ENCODE data around the gene ELMO1.

Gene ELMO1

DNA sequence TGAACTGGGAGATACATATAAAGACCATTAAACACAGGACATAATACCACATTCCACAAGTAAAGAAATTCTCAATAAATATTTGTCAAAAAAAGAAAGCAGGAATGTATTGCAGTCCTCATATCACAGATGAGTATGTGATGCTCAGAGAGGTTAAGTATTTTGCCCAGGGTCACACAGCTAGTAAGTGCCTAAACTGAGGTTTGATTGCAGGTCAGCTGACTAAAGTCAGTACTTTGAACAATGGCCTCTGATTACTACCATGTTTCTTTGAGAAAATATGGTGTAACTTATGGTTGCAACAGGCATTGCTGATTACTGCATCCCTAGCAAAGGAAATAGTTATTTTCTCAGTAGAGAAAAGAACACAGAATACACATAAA, 267.1 kb downstream of the ELMO1 start:
- Histone ChIP-seq H3K4me2 (ENCODE audit: insufficient read depth, low read length) (no peak overlapping the region), H2AFZ (ENCODE audit: low read depth, low read length) (no peak overlapping the region), H4K20me1 (ENCODE audit: insufficient read depth, low read length) (no peaks in the 10 kb centered on the region), H3K27me3 (ENCODE audit: insufficient read depth, low read length, poor library complexity) (no peaks in the 10 kb centered on the region), H3K4me3 (ENCODE audit: low read depth in 1 of 2, low read length in 2 of 2) (no peak overlapping the region), H3K79me2 (ENCODE audit: insufficient read depth, low read length) (no peaks in the 10 kb centered on the region), H3K9me3 (ENCODE audit: insufficient read depth, low read length, severe bottlenecking) (no peaks in the 10 kb centered on the region), H3K36me3 (ENCODE audit: insufficient read depth, low read length) (peaks cover 4% of the 10 kb centered on the region; the same call in 1 of the 2 replicates), H3K9ac (ENCODE audit: low read depth, low read length) (no peak overlapping the region), H3K4me1 (ENCODE audit: insufficient read depth, low read length) (no peaks in the 10 kb centered on the region), H3K27ac (ENCODE audit: low read length) (0 out of 2 replicates have a peak overlapping the region, but pooled peaks have one; percentile 10)
- no peak for ATAC-seq (ENCODE audit: insufficient read depth, low read depth)
- TF ChIP-seq, protein P1, sequence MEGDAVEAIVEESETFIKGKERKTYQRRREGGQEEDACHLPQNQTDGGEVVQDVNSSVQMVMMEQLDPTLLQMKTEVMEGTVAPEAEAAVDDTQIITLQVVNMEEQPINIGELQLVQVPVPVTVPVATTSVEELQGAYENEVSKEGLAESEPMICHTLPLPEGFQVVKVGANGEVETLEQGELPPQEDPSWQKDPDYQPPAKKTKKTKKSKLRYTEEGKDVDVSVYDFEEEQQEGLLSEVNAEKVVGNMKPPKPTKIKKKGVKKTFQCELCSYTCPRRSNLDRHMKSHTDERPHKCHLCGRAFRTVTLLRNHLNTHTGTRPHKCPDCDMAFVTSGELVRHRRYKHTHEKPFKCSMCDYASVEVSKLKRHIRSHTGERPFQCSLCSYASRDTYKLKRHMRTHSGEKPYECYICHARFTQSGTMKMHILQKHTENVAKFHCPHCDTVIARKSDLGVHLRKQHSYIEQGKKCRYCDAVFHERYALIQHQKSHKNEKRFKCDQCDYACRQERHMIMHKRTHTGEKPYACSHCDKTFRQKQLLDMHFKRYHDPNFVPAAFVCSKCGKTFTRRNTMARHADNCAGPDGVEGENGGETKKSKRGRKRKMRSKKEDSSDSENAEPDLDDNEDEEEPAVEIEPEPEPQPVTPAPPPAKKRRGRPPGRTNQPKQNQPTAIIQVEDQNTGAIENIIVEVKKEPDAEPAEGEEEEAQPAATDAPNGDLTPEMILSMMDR (IDR thresholded peaks at IDR 0.05; ENCODE audit: borderline replicate concordance, extremely low read depth, low read length, poor library complexity, severe bottlenecking) = no peak
- TF ChIP-seq EZH2 (IDR thresholded peaks at IDR 0.05; ENCODE audit: borderline replicate concordance, low read depth, low read length, severe bottlenecking) = no peak
- no peak for DNase-seq

DNA sequence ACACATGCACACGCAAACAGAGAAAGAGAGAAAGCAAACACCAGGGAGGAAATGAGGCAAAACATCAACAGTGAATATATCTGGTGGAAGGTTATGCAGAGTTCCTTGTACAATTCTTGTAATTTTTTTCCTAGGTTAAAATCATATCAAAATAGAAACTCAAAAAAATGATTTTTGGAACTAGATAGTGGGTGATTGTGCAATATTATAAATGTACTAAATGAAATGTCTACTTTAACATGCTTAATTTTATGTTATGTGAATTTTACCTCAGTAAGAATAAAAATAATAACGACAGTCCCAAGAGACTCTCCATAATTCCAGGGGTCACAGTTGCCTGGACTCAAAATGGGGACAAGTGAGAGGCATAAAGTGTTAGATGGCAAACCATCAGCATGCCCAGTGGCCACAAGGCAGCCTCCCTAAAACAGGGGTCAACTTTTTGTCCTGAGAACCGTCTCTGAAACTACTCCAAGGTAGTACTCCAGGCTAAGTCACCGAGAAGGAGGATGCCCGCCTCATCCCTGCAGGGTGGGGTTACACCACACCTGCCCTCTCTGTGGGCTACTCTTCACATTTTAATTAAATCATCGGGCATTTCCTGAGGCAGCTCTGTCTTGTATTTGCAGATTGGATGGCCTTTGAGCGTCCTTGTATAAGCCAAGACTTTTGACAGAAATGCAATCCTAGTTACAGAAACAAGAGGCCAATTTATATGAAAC, 267.7 kb downstream of the ELMO1 start:
- Histone ChIP-seq H3K79me2 (ENCODE audit: insufficient read depth, low read length) (no peaks in the 10 kb centered on the region), H3K9me3 (ENCODE audit: insufficient read depth, low read length, severe bottlenecking) (no peaks in the 10 kb centered on the region), H3K4me2 (ENCODE audit: insufficient read depth, low read length) (no peak overlapping the region), H3K9ac (ENCODE audit: low read depth, low read length) (no peak overlapping the region), H3K27ac (ENCODE audit: low read length) (no peak overlapping the region), H3K4me1 (ENCODE audit: insufficient read depth, low read length) (peaks cover 4% of the 10 kb centered on the region; the same call in 1 of the 2 replicates), H3K27me3 (ENCODE audit: insufficient read depth, low read length, poor library complexity) (no peaks in the 10 kb centered on the region), H3K36me3 (ENCODE audit: insufficient read depth, low read length) (peaks cover 4% of the 10 kb centered on the region; the same call in 1 of the 2 replicates), H3K4me3 (ENCODE audit: low read depth in 1 of 2, low read length in 2 of 2) (no peak overlapping the region), H4K20me1 (ENCODE audit: insufficient read depth, low read length) (no peaks in the 10 kb centered on the region), H2AFZ (ENCODE audit: low read depth, low read length) (no peak overlapping the region)
- DNase-seq = no peak
- TF ChIP-seq, protein P1 (IDR thresholded peaks at IDR 0.05; ENCODE audit: borderline replicate concordance, extremely low read depth, low read length, poor library complexity, severe bottlenecking) = no peak
- no peak for TF ChIP-seq EZH2 (IDR thresholded peaks at IDR 0.05; ENCODE audit: borderline replicate concordance, low read depth, low read length, severe bottlenecking)
- no peak for ATAC-seq (ENCODE audit: insufficient read depth, low read depth)

DNA sequence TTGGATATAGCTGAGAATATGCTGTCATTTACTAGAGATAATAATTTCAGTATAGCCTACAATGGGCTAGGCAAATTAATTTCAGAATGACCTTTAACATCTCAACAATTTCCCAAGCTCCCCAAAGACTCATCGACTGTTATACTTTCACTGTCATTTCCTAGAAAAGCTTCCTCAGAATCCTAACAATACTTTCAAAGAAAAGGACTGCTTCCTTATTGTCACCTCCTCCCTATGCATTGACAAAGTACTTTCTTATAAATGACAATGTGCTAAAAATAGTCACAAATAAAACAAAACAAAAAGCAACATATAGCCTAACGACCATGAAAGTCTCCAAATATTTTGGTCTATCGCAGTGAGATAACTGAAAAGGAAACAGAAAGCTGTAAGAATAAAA, 272.6 kb downstream of the ELMO1 start:
- ATAC-seq (ENCODE audit: insufficient read depth, low read depth) = no peak
- TF ChIP-seq, protein P1 (IDR thresholded peaks at IDR 0.05; ENCODE audit: borderline replicate concordance, extremely low read depth, low read length, poor library complexity, severe bottlenecking) = no peak
- TF ChIP-seq EZH2 (IDR thresholded peaks at IDR 0.05; ENCODE audit: borderline replicate concordance, low read depth, low read length, severe bottlenecking) = no peak
- no peak overlapping the region for H3K4me3 ChIP-seq (ENCODE audit: low read depth in 1 of 2, low read length in 2 of 2)

More for the DNA sequence above, 272.6 kb downstream of the ELMO1 start:
- Histone ChIP-seq H3K79me2 (ENCODE audit: insufficient read depth, low read length) (no peaks in the 10 kb centered on the region), H3K9me3 (ENCODE audit: insufficient read depth, low read length, severe bottlenecking) (no peaks in the 10 kb centered on the region), H3K27me3 (ENCODE audit: insufficient read depth, low read length, poor library complexity) (no peaks in the 10 kb centered on the region), H3K27ac (ENCODE audit: low read length) (no peak overlapping the region), H3K9ac (ENCODE audit: low read depth, low read length) (no peak overlapping the region), H4K20me1 (ENCODE audit: insufficient read depth, low read length) (no peaks in the 10 kb centered on the region), H3K4me2 (ENCODE audit: insufficient read depth, low read length) (no peak overlapping the region), H2AFZ (ENCODE audit: low read depth, low read length) (no peak overlapping the region), H3K36me3 (ENCODE audit: insufficient read depth, low read length) (peaks cover 16% of the 10 kb centered on the region; the same call in 1 of the 2 replicates), H3K4me1 (ENCODE audit: insufficient read depth, low read length) (peaks cover 30% of the 10 kb centered on the region)
- DNase-seq = no peak

All from DND-41 (cell line).